Measurements from ENCODE around the gene ZNF366. TPM values are rescaled to one million over a fixed set of nuclear protein-coding genes. Genes with fewer than 3 reads are reported as not detected.

The ZNF366 gene
- total and polyA plus RNA-seq, 2 donors from 2014 or later = 0.22 to 8.1 TPM

GRCh38 chr5:72488756-72489155 is 18.5 kb downstream of the ZNF366 start:
- Histone ChIP-seq H3K4me3 (ENCODE audit: low read length in 3 of 3) (no peak overlapping the region), H3K9me3 (ENCODE audit: control insufficient read depth in 2 of 3, insufficient read depth in 1 of 3, low read length in 3 of 3) (no peaks in the 10 kb centered on the region), H3K4me1 (ENCODE audit: control insufficient read depth in 2 of 3, insufficient read depth in 2 of 3, low read depth in 1 of 3, low read length in 3 of 3) (peaks cover 0 to 10% (median 9%) of the 10 kb centered on the region in 3 donors), H3K27ac (ENCODE audit: low read depth in 2 of 2, low read length in 2 of 2) (no peak overlapping the region), H3K9ac (ENCODE audit: low read length in 3 of 3) (no peak overlapping the region), H3K36me3 (ENCODE audit: control insufficient read depth in 2 of 3, insufficient read depth in 3 of 3, low read length in 3 of 3) (no peaks in the 10 kb centered on the region), H3K27me3 (ENCODE audit: control insufficient read depth, insufficient read depth, low read length) (no peaks in the 10 kb centered on the region)
- FAIRE-seq (no peak), DNase-seq (no peak)
- TF ChIP-seq, protein P1, sequence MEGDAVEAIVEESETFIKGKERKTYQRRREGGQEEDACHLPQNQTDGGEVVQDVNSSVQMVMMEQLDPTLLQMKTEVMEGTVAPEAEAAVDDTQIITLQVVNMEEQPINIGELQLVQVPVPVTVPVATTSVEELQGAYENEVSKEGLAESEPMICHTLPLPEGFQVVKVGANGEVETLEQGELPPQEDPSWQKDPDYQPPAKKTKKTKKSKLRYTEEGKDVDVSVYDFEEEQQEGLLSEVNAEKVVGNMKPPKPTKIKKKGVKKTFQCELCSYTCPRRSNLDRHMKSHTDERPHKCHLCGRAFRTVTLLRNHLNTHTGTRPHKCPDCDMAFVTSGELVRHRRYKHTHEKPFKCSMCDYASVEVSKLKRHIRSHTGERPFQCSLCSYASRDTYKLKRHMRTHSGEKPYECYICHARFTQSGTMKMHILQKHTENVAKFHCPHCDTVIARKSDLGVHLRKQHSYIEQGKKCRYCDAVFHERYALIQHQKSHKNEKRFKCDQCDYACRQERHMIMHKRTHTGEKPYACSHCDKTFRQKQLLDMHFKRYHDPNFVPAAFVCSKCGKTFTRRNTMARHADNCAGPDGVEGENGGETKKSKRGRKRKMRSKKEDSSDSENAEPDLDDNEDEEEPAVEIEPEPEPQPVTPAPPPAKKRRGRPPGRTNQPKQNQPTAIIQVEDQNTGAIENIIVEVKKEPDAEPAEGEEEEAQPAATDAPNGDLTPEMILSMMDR (IDR thresholded peaks at IDR 0.05; ENCODE audit: borderline replicate concordance, extremely low read depth, insufficient read depth) = no peak
- intact Hi-C loops (cut with DNase I) = no loop called here

DNA sequence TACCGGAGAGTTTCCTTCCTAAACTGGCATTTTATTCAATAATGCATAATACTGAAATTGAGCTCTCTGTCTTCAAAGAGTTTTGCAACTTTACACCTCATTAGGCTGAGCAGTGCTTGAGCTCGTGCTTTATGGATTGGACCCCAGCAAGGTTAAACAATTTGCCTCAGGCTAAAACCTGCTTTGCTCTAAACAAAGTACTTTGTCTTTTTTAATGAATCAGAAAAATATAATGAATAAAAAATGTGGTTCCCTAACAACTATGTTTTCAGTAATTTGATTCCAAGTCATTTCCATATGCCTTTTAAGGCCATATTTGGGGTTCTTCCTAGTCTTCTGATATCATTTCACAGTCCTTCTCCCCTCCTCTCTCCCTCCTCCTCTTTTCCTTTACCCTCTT is 20.0 kb downstream of the ZNF366 start:
- H3K9ac ChIP-seq (ENCODE audit: low read length in 3 of 3) = no peak overlapping the region
- H3K27me3 ChIP-seq (ENCODE audit: control insufficient read depth, insufficient read depth, low read length) = no peaks in the 10 kb centered on the region
- H3K9me3 ChIP-seq (ENCODE audit: control insufficient read depth in 2 of 3, insufficient read depth in 1 of 3, low read length in 3 of 3) = no peaks in the 10 kb centered on the region
- intact Hi-C loops (cut with DNase I) = no loop called here
- H3K4me1 ChIP-seq (ENCODE audit: control insufficient read depth in 2 of 3, insufficient read depth in 2 of 3, low read depth in 1 of 3, low read length in 3 of 3) = peaks cover 0 to 10% (median 9%) of the 10 kb centered on the region in 3 donors
- DNase-seq (peak in 2 of 5 donors; percentile 54 to 69), FAIRE-seq (no peak)
- no peak overlapping the region for H3K4me3 ChIP-seq (ENCODE audit: low read length in 3 of 3)
- no peaks in the 10 kb centered on the region for H3K36me3 ChIP-seq (ENCODE audit: control insufficient read depth in 2 of 3, insufficient read depth in 3 of 3, low read length in 3 of 3)
- H3K27ac ChIP-seq (ENCODE audit: low read depth in 2 of 2, low read length in 2 of 2) = no peak overlapping the region
- TF ChIP-seq, protein P1 (IDR thresholded peaks at IDR 0.05; ENCODE audit: borderline replicate concordance, extremely low read depth, insufficient read depth) = no peak

DNA sequence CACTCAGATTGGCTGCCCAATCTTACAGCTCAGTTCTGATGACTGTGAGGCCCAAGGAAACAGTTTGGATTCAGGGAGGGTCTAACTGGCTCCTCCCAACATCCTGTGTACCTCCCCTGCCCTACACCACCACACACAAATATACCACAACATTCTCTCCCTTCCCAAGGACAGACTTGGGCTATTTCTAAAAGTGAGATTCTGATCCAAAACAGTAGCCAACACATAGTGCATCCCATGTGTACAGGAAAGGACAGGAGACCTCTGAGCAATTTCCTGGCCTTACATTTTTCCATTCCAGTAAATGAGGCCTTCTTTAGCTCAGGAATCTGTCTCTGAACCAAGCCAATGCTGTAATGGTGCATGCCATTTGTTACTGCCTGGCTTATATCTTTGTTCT is 20.8 kb downstream of the ZNF366 start:
- Histone ChIP-seq H3K27me3 (ENCODE audit: control insufficient read depth, insufficient read depth, low read length) (no peaks in the 10 kb centered on the region), H3K4me3 (ENCODE audit: low read length in 3 of 3) (no peak overlapping the region), H3K4me1 (ENCODE audit: control insufficient read depth in 2 of 3, insufficient read depth in 2 of 3, low read depth in 1 of 3, low read length in 3 of 3) (peaks cover 0 to 10% (median 9%) of the 10 kb centered on the region in 3 donors), H3K9me3 (ENCODE audit: control insufficient read depth in 2 of 3, insufficient read depth in 1 of 3, low read length in 3 of 3) (no peaks in the 10 kb centered on the region), H3K27ac (ENCODE audit: low read depth in 2 of 2, low read length in 2 of 2) (no peak overlapping the region), H3K9ac (ENCODE audit: low read length in 3 of 3) (no peak overlapping the region), H3K36me3 (ENCODE audit: control insufficient read depth in 2 of 3, insufficient read depth in 3 of 3, low read length in 3 of 3) (no peaks in the 10 kb centered on the region)
- DNase-seq (no peak), FAIRE-seq (no peak)
- TF ChIP-seq, protein P1 (IDR thresholded peaks at IDR 0.05; ENCODE audit: borderline replicate concordance, extremely low read depth, insufficient read depth) = no peak
- intact Hi-C loops (cut with DNase I) = no loop called here

GRCh38 chr5:72485430-72485974 is 21.7 kb downstream of the ZNF366 start:
- H3K27me3 ChIP-seq (ENCODE audit: control insufficient read depth, insufficient read depth, low read length) = no peaks in the 10 kb centered on the region
- intact Hi-C loops (cut with DNase I) = no loop called here
- no peak overlapping the region for H3K27ac ChIP-seq (ENCODE audit: low read depth in 2 of 2, low read length in 2 of 2)
- H3K36me3 ChIP-seq (ENCODE audit: control insufficient read depth in 2 of 3, insufficient read depth in 3 of 3, low read length in 3 of 3) = no peaks in the 10 kb centered on the region
- FAIRE-seq (no peak), DNase-seq (no peak)
- H3K9ac ChIP-seq (ENCODE audit: low read length in 3 of 3) = no peak overlapping the region
- H3K4me3 ChIP-seq (ENCODE audit: low read length in 3 of 3) = no peak overlapping the region
- no peaks in the 10 kb centered on the region for H3K9me3 ChIP-seq (ENCODE audit: control insufficient read depth in 2 of 3, insufficient read depth in 1 of 3, low read length in 3 of 3)
- H3K4me1 ChIP-seq (ENCODE audit: control insufficient read depth in 2 of 3, insufficient read depth in 2 of 3, low read depth in 1 of 3, low read length in 3 of 3) = peaks cover 0 to 10% (median 9%) of the 10 kb centered on the region in 3 donors
- TF ChIP-seq, protein P1 (IDR thresholded peaks at IDR 0.05; ENCODE audit: borderline replicate concordance, extremely low read depth, insufficient read depth) = no peak

All from kidney (tissue), 14 donors.